GM21423 (cell line): Measurements from ENCODE around the gene B9D2.
"Not testable (repeated sequence)": the region's sequence is repeated elsewhere in the genome, so short reads cannot be mapped to it uniquely, and the experiment has no call there.

Experiments
- ATAC-seq: cut with Tn5 transposase; IDR thresholded peaks from one replicate; pipeline ENCODE4 v1.9.1; 2021; ENCODE audit warnings: mild to moderate bottlenecking, moderate library complexity; ENCODE audit not compliant: unreplicated experiment

The B9D2 gene, protein sequence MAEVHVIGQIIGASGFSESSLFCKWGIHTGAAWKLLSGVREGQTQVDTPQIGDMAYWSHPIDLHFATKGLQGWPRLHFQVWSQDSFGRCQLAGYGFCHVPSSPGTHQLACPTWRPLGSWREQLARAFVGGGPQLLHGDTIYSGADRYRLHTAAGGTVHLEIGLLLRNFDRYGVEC

DNA sequence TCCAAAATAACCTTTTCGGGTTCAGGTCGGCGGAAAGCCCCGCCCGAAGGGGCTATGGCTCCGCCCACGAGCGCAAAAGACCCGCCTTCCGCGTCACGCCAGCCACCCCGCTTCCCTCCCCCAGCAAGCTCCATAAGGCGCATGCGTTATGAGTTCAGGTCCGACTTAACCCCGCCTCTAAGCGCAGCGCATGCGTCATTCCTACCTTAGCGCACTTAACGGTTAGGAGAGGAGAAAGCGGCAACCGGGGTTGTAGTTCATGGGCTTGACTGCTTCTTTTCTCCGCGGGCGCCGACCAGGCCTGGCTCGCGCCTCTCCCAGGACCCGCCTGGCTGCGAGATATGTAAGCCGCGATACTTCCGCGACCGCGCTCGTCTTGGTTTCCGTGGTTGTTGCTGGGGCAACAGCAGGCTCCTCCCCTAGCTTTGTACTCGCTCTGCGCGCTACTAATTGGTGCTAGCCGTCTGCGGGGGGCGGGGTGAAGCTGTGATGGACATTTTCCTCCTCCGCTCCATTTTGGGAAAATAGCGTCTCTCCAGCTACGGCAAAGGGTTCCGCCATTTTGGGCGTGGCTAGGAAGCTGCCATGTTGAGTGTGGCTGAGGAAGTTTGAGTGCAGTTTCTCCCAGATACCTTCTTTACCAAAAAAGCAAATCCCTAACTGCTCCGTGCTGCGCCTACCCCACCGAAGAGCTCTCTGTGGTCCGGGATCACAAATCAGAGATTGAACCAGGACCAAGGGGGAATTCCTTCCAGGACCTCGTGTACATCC is at the start of gene B9D2:
Gene B9D2 (minus strand): TSS at position 397 of the 771 bp plus-strand sequence. CDS start 630 bp downstream, outside the sequence.
- peak; percentile 82 for ATAC-seq

DNA sequence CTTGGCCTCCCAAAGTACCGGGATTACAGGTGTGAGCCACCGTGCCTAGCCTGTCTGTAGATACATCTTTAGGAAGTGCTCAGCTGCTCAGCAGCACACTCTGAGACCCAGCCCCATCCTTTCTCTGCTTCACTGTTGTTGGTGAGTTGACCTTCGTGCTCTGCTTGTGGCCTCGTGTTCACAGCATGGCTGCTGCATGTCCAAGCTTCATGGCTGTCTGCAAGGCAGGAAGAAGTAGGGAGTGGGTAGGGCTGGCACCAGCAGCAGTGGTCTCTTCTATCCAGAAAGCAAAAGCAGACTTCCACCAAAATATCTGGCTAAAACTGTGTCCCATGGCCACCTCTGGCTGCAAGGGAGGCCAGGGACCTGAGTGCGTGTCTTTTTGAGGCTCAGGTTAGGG is 49.0 kb upstream of the B9D2 start:
- no peak for ATAC-seq

DNA sequence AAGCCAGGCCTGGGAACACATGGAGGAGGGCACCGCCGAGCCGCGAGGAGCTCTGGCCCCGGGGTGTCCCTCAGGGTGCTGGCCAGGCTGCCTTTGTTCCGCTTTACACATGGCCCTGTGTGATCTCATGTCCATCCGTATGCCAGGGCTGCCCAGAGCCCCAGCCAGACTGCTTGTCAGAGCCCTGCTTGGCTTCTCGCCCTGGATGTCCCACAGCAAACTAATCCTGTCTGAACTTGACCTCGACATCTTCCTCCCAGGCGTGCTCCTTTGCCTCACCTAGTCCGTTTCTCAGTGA is 48.0 kb upstream of the B9D2 start:
- no peak for ATAC-seq

DNA sequence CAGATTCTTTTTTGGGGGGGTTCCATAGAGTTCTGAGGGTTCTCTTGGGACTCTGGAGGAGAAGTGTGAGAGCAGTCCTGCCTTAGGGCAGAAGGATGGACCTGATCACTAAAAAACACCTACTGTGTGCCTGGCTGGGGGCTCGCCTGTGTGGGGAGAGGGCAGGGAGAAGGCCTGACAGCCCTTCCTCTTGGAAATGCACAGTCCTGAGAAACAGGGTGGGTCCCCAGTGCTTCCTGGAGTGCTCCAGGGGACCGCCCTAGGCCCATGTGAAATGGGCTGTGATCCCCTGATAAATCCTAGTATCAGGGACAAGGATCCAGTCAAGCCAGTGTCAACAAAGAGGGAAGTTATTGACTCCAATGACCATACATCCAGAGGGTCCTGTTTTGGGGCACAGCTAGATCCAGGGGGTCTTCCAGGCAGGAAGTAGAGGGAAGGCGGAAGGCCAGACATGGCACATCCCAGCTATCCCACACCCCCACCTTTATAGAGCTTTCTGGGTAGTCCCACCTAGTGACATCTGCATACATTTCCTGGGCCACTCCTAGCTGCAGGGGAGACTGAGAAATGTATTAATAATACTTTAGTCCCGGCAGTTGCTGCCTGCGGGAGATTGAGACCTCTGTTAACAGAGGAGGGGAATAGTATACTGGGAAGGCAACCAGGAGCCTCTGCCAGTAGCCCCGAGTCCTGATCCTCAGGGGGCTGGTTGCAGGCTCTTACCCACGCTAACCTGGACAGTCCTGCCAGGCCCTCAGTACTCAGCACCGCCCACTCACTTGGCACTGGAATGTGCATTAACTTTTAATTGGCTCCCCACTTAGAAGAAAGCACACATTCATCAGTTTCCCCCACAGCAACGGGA is 47.4 kb upstream of the B9D2 start:
- ATAC-seq = no peak

DNA sequence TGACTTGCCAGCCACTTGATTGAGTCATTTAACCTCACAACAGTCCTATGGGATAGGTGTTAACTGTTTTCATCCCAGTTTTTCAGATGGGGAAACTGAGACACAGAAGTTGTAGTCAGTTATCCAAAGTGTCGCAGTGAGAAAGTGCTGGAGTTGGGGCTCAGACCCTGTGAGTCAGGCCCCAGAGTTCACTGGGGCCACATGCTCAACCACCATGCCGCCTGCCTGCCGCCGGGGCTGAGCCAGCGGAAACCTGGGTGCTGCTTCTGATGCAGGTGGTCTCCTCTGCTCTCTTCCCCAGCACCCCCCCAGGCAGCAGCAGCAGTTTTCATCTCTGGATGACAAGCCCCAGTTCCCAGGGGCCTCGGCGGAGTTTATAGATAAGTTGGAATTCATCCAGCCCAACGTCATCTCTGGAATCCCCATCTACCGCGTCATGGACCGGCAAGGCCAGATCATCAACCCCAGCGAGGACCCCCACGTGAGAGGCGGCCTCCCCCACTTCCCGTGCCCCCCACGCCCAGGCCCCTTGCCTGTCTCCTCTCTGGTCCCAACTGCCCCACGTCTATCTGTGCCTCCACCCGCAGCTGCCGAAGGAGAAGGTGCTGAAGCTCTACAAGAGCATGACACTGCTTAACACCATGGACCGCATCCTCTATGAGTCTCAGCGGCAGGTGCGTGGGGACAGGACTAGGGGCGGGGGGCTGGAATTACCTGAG is 46.5 kb upstream of the B9D2 start:
- ATAC-seq = no peak

DNA sequence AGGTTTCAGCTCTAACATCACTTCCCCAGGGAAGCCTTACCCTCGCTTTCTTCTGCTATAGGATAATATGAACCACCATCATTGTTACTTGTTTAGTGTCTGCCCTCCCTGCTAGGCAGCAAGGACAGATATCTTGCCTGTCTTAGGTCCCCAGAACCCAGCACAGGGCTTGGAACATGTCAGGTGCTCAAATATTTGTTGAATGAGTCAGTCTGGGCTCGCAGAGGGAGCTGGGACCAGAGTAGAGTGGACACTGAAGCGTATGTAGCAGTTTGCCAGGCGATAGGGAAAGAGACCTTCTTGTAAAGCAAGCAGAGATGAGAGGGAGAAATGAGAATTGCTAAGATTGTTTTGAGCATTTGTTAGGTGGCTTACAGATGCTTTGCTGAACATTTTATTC is 45.3 kb upstream of the B9D2 start:
- ATAC-seq = no peak

DNA sequence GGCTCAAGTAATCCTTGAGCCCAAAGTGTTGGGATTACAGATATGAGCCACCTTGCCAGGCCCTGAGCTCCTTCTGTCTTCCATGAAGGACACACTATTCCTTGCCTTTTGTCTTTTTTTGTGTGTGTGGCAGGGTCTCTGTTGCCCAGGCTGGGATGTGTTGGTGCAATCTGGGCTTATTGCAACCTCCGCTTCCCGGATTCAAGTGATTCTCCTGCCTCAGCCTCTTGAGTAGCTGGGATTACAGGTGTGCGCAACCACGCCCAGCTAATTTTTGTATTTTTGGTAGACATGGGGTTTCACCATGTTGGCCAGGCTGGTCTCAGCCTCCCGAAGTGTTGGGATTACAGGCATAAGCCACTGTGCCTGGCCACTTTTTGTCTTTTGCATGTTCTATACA is 44.9 kb upstream of the B9D2 start:
- ATAC-seq = not testable (repeated sequence)

DNA sequence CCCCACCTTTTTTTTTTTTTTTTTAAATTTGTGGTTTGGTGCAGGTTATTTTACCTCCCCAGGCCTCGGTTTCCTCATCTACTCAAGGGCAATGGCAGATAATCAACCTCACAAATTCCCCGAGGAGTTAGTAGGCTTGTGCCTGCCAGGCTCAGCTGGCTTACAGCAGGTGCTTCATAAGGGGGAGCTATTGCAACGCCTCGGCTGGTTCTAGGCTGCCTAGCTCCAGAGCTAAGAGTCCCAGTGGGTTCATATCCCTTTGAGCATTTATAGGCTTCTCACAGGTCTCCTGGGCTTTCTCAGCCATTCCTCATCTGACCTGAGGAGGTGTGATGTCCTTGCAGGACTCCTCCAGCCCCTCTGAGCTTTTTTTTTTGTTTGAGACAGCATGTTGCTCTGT is 44.3 kb upstream of the B9D2 start:
- no peak for ATAC-seq

DNA sequence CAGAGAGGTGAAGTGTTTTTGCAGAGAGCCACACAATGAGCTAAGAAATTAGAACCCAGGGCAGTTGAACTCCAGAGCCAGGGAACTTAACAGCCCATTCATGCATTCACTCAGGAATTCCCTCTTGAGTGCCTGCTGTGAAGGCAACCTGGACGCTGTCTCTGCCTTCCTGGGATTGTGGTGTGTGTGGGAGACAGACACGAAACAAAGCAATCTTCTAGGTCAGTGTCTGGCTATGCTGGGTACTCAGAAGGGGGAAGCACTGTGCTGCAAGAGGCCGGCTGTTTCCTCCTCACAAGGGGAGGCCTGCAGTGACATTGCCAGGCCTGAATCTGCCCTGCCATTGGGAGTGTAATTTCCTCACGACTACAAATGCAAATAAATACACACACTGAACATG is 43.3 kb upstream of the B9D2 start:
- no peak for ATAC-seq

DNA sequence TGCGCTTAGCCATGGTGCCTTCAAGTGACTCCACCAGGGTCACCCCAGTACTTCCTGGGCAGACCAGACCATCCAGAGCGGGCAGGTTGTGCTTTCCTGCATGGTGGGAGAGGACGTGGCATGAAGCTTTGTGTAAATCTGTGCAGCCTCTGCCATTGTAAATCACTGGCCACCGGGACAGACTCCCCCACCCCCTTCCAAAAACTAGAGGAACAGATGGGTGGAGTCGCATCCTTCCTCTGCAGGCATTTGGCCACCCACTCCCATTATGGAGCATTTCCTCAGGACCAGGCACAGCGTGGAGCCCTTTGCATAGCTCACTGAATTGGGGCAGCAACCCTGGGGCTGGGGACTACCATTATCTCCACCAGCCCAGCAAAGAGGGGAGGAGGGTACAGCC is 41.8 kb upstream of the B9D2 start:
- ATAC-seq = no peak

DNA sequence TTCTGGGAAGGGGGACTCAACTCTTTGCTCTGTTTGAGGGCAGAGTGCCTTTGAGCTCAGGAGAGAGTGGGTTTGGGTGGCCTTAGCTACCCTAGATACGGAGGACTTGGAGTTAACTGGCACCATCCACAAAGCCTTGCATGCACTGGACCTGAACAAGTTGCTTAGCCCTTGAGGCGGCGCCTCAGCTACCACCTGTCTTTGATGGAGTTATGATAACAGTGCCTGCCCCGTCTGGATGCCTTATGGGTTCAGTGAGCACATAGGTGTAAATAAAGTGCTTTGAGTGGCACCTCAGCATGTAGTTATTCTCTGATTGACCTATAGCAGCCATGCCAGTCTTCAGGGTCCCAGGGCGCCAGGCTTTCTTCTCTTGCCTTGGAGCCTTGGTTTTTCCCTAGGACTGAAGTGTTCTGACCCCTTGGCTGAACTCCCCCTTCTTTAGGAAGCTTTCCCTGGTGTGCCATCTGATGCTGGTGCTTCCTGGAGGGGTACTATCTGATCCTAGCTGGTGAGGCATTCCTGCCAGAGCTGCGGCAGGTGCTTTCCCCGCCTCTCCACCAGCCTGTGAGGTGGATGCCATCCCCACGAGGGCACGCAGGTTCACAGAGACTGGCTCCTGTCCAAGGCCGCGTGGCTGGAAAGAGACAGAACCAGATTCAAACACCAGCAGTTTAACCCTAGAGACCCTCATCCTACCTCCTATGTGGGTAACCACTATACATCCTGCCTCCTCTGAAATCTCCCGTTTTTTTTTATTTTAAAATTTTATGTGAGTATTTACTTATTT is 39.4 kb upstream of the B9D2 start:
- no peak for ATAC-seq

DNA sequence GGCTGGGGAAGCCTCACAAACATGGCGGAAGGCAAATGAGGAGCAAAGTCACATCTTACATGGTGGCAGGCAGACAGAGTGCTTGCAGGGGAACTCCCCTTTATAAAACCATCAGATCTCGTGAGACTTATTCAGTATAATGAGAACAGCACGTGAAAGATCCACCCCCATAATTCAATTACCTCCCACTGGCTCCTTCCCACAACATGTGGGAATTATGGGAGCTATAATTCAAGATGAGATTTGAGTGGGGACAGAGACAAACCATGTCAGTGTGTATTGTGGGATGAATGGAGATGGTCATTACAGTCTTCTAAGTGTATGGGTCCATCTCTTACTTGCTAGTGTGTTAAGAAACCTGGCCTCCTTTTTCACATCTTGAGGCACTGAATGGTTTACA is 38.1 kb upstream of the B9D2 start:
- ATAC-seq = no peak

DNA sequence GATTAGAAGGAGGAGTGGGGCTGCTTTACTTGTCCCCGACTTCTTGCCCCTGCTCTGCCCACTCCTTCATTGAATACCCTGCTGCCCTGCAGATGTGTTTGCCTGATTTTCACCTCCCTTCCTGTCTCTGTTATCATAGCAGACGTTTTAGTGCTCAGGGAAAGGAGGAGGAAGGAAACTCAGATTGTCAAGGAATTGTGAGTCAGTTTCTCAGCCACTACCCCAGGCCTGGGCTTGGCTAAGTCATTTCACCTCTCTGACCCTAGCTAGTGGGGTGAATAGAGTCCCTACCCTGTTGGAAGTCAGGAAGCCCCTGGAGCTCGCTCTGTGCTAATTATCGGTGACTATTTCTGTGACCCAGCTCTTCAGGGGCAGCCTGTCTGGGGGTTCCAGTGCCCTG is 37.5 kb upstream of the B9D2 start:
- ATAC-seq = no peak

DNA sequence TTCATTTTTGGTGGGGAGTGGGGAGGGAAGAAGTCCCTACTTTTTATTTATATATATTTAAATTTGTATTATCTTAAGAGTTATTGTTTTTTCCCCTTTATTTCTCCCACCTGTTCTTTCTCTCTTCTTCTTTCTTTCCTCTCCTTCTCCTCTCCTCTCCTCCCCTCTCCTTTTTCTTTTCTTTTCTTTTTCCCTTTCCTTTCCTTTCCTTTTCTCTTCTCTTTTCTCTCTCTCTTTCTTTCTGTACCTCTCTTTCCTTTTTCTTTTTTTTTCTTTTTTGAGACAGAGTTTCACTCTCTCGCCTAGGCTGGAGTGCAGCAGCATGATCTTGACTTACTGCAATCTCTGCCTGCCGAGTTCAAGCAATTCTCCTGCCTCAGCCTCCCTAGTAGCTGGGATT is 35.6 kb upstream of the B9D2 start:
- ATAC-seq = no peak

DNA sequence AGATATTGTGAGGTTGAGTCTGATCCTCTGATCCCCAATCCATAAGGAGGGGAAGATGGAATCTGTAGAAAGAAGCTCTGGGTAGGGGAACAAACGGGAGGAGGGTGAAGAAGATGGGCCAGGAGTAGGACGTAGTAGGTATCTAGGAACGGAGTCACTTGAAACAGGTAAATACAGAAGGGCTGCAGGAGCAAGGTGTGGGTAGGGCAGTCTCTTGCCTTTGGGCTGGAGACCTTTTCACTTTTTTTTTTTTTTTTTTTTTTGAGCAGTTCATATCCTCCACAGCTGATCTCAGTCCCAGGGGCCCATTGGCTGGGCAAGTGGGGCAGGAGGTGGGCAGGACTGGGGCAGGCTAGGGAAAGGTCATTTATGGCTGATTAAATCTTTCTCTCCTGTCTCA is 35.1 kb upstream of the B9D2 start:
- ATAC-seq = no peak

DNA sequence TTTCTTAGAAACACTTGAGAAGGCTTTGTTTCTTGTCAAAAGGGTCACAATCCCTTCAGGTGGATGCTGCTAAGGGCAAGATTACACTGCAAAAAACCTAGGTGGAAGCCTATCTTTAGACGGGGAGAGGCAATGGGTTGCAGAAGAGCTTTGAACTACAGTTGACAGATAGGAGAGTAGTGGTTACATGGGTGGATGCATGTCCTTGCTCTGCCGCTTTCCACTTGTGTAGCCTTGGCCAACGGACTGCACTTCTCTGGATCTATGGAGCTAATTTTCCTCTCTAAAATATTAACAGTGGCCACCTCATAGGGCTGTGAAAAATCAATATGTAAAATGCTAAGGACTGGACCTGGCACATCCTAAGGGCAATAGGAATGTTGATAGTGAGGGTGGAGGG is 34.6 kb upstream of the B9D2 start:
- ATAC-seq = no peak

DNA sequence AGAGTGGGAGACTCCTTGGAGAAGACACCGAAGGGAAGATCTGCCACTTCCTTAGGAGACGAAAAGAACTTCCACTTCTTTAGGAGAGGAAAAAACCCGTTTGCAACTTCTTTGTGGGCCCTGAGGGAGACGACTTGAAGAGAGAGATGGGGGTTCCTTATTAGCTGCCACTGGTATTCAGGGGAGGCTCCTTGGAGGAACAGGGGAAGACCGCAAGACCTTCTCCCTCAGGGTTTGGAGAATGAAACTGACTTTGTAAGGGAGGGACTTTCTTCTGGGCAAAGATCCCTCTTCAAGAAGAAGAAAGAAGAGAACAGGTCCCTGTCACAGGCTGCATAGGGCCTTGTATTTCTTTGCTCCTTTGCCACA is 34.1 kb upstream of the B9D2 start:
- ATAC-seq = no peak

DNA sequence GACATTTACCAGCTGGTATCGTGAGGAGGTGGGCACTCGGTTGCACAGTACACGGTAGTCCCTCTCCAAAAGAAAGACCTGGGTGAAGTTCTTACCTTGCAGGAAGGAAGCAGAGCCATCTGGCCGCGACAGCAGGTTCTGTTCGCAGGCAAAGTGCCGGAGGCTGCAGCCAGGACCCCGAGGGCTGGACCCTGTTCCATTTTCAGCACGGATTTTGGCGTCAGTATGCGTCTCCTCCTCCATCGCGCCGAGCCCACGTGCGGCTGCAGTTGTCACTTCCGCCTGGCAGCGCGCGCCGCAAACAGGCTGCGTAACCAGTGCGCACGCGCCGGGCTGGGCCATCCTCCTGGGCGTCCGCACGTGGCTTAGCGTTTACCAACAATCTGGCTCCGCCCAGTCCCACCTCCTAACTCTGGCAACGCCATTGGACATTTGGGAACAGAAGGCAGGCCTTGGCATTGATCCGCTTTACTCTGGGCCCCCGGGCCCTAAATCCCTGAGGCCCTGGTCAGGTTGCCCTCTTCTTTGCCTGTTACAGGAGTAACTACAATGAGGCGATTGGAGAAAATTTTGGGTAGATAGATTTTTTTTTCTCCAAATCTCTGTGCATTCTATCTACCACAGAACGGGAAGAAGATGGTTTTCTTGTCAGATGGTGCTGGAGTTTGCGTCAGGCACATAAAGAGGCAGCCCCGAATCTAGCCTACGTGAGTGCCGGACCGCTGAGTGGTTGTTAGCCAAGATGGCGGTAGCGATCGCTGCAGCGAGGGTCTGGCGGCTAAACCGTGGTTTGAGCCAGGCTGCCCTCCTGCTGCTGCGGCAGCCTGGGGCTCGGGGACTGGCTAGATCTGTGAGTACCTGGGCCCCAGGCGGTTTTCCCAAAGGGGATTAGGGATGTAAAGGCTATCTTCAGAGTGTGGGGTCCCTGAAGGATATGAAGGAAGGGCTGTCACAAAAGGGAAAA is 33.4 kb upstream of the B9D2 start, which contains the start of the genes BCKDHA and EXOSC5:
Gene BCKDHA (plus strand): TSS at position 733 of the 964 bp plus-strand sequence. CDS start 10 bp downstream, at position 743.
Gene EXOSC5 (minus strand): TSS at position 274 of the 964 bp plus-strand sequence. CDS start 31 bp downstream, at position 243.
- peak; percentile 94 for ATAC-seq

DNA sequence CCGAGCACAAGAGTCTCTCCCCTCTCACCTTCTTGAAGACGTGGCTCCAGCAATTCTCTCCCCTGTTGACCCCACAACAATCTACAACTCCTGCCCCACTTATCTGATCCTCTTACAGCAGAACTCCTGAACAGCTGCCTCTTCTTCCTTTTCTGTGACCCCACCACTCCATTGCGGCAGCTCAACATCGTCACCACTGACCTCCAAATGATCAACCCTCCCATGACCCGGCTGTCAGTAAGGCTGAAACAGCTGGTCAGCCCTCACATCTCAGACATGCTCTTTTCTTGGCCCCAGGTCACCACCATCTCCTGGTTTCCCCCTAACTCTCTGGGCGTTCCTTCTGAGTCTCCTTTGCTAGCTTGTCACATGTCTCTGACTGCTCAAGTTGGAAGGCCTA is 31.4 kb upstream of the B9D2 start:
- no peak for ATAC-seq
